ENCODE data around the gene TM2D3.

Gene TM2D3

GRCh38 chr15:101652098-101652785 lies at the start of gene TM2D3:
Gene TM2D3 (minus strand): TSS chr15:101652381. CDS start chr15:101652361, 20 bp downstream.
- DNase-seq (ENCODE audit: low read depth): peak; percentile 67
- peak within 1 kb of the TSS; percentile 84 for H3K4me3 ChIP-seq (ENCODE audit: low read depth, low read length)

GRCh38 chr15:101698314-101698713 lies 46.1 kb upstream of the TM2D3 start:
- DNase-seq (ENCODE audit: low read depth): no peak
- H3K4me3 ChIP-seq (ENCODE audit: low read depth, low read length): no peak overlapping the region

DNA sequence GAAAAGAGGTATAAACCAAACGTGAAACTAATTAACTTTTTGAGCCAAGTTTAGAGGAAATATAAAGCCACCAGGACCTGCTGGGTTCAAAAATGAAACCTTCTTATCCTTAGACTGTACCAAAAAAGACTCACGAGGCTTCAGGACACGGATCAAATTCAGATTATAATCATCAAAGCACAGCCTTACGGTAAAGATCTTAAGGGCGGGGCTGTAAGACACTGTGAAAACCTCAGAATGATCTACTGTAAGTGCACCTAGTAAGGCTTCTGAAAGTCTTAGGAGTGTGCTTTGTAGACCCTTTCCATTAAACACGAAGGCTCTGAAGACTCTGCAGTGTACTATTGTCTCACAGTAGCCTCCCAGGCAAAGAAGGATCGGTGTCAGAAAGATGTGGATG lies 45.3 kb upstream of the TM2D3 start:
- no peak for DNase-seq (ENCODE audit: low read depth)
- H3K4me3 ChIP-seq (ENCODE audit: low read depth, low read length): no peak overlapping the region

DNA sequence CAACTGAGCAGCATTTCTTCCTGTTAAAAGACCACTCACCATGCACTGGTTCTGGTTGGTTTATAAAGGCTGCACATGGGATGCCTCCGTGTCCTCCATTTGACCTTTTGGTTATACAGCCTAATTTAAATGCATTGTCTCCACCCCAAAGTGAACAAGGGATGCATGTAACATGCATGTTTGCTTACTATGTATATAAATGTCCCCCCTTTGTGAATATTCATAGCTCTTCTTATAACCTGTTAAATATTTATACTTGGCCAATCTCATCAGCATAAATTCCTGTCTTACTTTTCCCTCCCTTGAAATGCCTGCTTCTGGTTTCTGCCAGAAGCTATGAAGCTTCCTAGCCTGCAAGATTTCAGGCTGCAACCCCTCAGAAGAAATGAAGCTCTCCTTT lies 44.6 kb upstream of the TM2D3 start:
- no peak overlapping the region for H3K4me3 ChIP-seq (ENCODE audit: low read depth, low read length)
- no peak for DNase-seq (ENCODE audit: low read depth)

- DNase-seq (ENCODE audit: low read depth): no peak
- no peak overlapping the region for H3K4me3 ChIP-seq (ENCODE audit: low read depth, low read length)
Observed at GRCh38 chr15:101694261-101694660, 42.1 kb upstream of the TM2D3 start.

- DNase-seq (ENCODE audit: low read depth): no peak
- no peak overlapping the region for H3K4me3 ChIP-seq (ENCODE audit: low read depth, low read length)
Observed at GRCh38 chr15:101692801-101693598, 40.8 kb upstream of the TM2D3 start.

DNA sequence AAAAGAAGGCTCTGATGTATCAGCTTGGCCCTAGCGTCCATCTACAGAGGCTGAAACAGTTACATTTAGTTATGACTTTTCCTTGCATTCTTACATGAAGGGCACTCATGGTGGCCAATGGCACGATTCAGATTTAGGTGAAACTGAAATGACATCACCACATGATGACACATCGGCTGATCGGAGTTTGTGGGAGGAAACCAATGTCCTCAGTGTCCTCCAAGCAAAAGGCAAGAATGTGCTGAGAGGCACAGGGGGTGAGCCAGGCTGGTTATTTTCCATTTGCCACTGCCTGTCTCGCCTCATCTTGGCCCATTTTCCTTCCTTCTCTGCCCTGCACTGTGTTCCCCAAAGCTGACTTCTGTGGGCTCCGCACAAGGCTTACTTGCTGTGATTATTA lies 37.7 kb upstream of the TM2D3 start:
- H3K4me3 ChIP-seq (ENCODE audit: low read depth, low read length): no peak overlapping the region
- no peak for DNase-seq (ENCODE audit: low read depth)

- DNase-seq (ENCODE audit: low read depth): no peak
- no peak overlapping the region for H3K4me3 ChIP-seq (ENCODE audit: low read depth, low read length)
Observed at GRCh38 chr15:101686718-101687117, 34.5 kb upstream of the TM2D3 start.

GRCh38 chr15:101684877-101685276 lies 32.7 kb upstream of the TM2D3 start:
- H3K4me3 ChIP-seq (ENCODE audit: low read depth, low read length): no peak overlapping the region
- DNase-seq (ENCODE audit: low read depth): no peak

DNA sequence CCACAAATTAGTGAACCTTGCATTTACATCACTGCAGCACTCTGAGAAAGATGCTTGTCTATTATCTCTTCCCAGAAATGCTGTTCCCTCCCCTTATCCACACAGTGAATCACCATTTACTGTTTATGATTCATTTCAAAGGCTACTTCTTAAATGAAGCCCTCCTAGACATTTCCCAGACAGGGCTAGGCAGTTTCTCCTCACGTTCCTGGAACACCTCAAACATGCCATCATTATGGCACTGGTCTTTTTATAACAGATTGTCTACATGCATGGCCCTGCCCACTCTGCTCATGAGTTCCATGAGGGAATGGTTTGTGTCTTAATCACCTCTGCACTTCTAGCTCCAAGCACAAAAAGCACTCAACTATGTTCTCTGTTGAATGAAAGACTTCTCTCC lies 32.2 kb upstream of the TM2D3 start:
- no peak for DNase-seq (ENCODE audit: low read depth)
- no peak overlapping the region for H3K4me3 ChIP-seq (ENCODE audit: low read depth, low read length)

DNA sequence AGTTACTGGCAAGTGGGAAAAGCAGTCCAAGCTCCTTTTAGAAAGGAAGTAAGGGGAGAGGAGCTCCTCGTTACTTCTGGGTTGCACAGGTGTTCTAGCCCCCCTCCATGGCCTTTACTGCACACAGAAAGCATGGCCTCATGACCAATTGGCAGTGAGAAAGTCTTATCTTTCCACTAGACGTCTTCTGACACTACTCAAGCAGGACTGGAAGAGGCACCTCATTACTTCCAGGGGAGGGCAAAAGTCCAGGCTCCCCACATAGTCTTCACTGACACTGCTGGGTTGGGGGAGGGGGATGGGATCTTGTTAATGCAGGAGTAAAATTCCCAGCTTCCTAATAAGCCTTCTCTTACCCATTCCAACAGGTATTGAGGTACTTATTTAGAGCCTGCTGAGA lies 27.6 kb upstream of the TM2D3 start:
- H3K4me3 ChIP-seq (ENCODE audit: low read depth, low read length): no peak overlapping the region
- DNase-seq (ENCODE audit: low read depth): no peak

- peak; percentile 14 for DNase-seq (ENCODE audit: low read depth)
- H3K4me3 ChIP-seq (ENCODE audit: low read depth, low read length): no peak overlapping the region
Observed at GRCh38 chr15:101676921-101677329, 24.7 kb upstream of the TM2D3 start.

- DNase-seq (ENCODE audit: low read depth): peak; percentile 43
- no peak overlapping the region for H3K4me3 ChIP-seq (ENCODE audit: low read depth, low read length)
Observed at GRCh38 chr15:101675796-101676582, 23.8 kb upstream of the TM2D3 start.

GRCh38 chr15:101675015-101675414 lies 22.8 kb upstream of the TM2D3 start:
- DNase-seq (ENCODE audit: low read depth): peak; percentile 55

GRCh38 chr15:101672298-101672697 lies 20.1 kb upstream of the TM2D3 start:
- no peak overlapping the region for H3K4me3 ChIP-seq (ENCODE audit: low read depth, low read length)
- DNase-seq (ENCODE audit: low read depth): no peak

More at GRCh38 chr15:101675015-101675414, 22.8 kb upstream of the TM2D3 start:
- H3K4me3 ChIP-seq (ENCODE audit: low read depth, low read length): no peak overlapping the region

DNA sequence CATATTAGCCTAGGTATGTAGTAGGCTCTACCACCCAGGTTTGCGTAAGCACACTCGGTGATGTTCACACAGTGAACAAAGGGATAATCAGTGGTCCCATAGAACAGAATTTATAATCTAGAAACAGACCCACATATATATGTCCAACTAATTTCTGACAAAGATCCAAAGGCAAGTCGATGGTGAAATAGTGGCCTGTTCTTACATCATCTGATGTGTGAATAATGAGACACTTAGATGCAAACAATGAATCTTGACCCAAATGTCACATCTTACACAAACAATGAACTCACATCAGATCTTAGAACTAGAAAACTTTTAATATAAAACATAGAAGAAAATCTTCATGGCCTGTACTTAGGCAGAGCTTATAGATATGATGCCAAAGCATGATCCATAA lies 17.6 kb upstream of the TM2D3 start:
- H3K4me3 ChIP-seq (ENCODE audit: low read depth, low read length): no peak overlapping the region
- DNase-seq (ENCODE audit: low read depth): peak; percentile 45

GRCh38 chr15:101667881-101668280 lies 15.7 kb upstream of the TM2D3 start:
- H3K4me3 ChIP-seq (ENCODE audit: low read depth, low read length): no peak overlapping the region
- DNase-seq (ENCODE audit: low read depth): no peak

- no peak for DNase-seq (ENCODE audit: low read depth)
- H3K4me3 ChIP-seq (ENCODE audit: low read depth, low read length): no peak overlapping the region
Observed at GRCh38 chr15:101664303-101664913, 12.2 kb upstream of the TM2D3 start.

DNA sequence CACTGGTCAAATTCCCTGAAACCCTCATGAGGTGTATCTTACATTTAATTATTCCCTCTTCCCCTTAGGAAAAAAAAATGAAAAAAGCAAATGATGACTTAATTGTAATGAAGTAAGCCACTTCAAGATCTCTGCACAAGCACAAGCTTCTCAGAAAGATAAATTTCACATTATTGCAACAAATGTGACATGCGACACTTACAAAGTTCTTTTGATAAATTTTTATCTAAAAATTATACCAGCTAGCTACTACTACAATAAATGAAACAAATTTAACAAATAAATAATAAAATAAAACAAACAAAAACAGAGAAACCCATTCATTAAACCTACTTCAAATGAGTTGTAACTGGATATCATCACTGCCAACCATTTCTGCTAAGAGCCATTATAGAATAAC lies 10.0 kb upstream of the TM2D3 start:
- no peak overlapping the region for H3K4me3 ChIP-seq (ENCODE audit: low read depth, low read length)
- no peak for DNase-seq (ENCODE audit: low read depth)

DNA sequence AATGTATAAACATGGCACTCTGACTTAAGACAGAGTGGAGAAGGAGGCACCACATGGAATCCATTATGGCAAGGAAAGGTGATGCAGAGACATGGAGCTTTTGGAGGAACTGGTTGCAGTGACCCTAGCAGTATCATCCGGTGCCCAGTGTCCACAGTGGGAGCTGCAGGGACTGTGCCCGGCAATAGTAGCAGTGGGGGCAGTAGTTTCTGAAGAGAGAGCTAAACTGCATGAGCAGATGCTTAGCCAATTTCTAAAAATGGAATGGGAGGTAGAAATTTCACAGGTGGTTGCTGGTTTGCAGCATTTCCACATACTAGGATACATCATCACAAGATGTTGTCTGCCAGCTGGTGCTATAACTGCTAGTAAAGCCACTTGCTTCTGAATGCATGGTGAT lies 7.8 kb upstream of the TM2D3 start:
- no peak for DNase-seq (ENCODE audit: low read depth)
- H3K4me3 ChIP-seq (ENCODE audit: low read depth, low read length): no peak overlapping the region

Data from skeletal muscle cell (primary cell).